Astrocyte of the spinal cord (primary cell): ENCODE data around the gene CYSLTR2.

Experiments
- DNase-seq: peaks from one replicate; pipeline ENCODE4 v3.0.0; 2011; ENCODE audit warnings: low read depth, low spot score
- H3K4me3 ChIP-seq: 2 replicates; pipeline ENCODE4 v1.5.1; 2011; ENCODE audit warnings: low read depth, mild to moderate bottlenecking, low read length, moderate library complexity
- CTCF ChIP-seq: IDR thresholded peaks from 2 replicates; pipeline ENCODE4 v1.5.1; 2012; ENCODE audit warnings: low read depth, mild to moderate bottlenecking, low read length, inconsistent platforms
- in situ Hi-C: cut with HindIII; loops from 2 replicates; pipeline ENCODE4 v1.10.0; 2017; ENCODE audit warnings: low sequenced_read_pairs

The CYSLTR2 gene

GRCh38 chr13:48727241-48728011 is 73.7 kb downstream of the CYSLTR2 start:
- DNase-seq = peak; percentile 9
- no peak for TF ChIP-seq CTCF
- no peak overlapping the region for H3K4me3 ChIP-seq
- in situ Hi-C loops = no loop called here

DNA sequence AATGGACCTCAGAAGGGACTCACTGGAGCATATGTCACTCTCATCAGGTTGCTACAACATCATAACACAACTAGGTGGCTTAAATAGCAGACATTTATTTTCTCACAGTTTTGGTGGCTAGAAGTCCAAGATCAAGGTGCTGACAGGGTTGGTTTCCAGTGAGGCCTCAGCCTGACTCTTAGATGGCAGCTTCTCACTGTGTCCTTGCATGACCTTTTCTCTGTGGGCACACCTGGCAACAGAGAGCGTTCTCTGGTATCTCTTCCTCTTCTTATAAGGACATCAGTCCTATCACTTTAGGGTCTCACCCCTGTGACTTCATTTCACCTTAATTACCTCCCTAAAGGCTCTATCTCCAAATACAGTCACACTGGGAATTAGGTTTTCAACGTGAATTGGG is 74.5 kb downstream of the CYSLTR2 start:
- no peak overlapping the region for H3K4me3 ChIP-seq
- in situ Hi-C loops = no loop called here
- no peak for TF ChIP-seq CTCF
- no peak for DNase-seq

GRCh38 chr13:48728876-48729275 is 75.1 kb downstream of the CYSLTR2 start:
- DNase-seq = no peak
- no peak overlapping the region for H3K4me3 ChIP-seq
- no peak for TF ChIP-seq CTCF
- in situ Hi-C loops = no loop called here

DNA sequence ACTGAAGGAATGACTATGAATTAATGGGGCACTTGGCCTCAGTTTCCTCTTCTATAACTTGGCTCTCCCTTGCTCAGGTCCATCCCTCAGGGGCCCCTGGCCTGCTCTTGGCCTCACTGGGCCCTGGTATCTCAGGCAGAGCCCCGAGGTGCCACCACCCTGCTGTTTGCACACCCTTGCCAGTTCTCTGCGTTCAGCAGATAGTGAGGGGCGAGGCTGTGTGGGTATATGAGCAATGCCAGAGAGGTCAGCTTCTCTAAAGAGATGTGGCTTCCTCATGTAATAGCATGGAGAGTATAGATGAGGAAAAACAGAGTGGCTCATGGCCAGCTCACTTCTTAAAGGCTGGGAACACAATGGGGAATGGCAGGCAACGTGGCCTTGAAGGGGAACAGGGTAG is 76.1 kb downstream of the CYSLTR2 start:
- no peak for TF ChIP-seq CTCF
- no peak for DNase-seq
- no peak overlapping the region for H3K4me3 ChIP-seq
- in situ Hi-C loops = no loop called here

DNA sequence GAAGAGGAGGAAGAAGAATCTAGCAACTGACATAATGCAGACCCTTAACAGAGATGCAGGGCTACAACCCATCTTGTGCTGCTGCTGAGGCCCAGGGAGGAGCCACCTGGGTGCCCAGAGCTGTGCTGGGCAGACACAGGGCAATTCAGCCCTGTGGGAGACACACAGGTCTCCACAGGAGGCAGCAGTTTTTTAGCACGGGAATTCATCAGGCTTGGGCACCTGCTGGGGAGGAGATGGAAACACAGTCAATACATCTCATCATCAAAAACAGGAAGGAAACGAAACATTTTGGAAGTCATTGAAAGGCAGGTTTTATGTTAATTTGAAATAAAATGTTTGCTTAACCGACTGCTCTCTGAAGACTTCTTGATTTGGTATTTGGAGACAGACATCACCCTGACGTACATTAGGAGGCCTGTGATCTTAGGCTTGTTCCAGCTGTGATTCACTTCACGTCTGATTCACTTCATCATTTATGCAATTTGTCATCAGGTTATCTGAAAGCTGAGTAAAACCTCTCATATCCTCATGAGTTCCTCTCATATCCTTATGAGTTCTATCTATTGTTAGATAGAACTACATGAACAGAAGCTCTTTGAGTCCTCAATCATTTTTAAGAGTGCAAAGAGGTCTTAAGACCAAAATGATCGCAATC is 77.4 kb downstream of the CYSLTR2 start:
- in situ Hi-C loops = no loop called here
- H3K4me3 ChIP-seq = no peak overlapping the region
- no peak for TF ChIP-seq CTCF
- DNase-seq = peak; percentile 42

DNA sequence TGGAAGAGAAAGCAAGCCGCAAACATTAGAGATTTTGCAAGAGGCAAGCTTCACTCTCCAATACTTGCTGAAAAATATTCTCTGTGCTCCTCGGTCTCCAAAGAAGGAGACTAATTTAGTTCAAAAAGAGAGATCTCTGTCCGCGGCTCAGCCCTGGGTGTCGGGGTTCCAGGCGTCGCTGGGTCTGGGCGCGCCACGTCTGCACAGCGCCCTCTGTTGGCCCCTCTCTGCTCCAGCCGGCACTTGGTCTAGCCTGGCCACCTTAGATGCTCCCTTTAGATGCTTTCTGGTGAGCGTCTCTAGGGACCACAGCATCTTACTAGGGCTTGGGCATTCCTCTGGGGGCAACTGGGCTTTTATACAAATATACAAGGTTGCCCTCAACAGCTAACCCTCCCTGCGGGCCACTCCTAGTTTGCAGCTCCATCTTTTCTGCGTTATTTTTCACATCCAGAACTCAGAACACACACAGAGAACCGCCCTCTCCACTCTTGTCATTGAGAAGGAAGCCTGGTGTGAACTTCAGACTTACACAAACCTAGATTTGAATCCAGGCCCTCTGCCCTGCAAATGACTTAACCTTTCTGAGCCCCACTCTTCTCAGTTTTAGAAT is 78.3 kb downstream of the CYSLTR2 start:
- no peak for DNase-seq
- no peak overlapping the region for H3K4me3 ChIP-seq
- TF ChIP-seq CTCF = peak; percentile 73
- in situ Hi-C loops = no loop called here
